ENCODE measurements around the gene ZNF768. TPM values are rescaled to one million over a fixed set of nuclear protein-coding genes. Genes with fewer than 3 reads are reported as not detected.

The ZNF768 gene
- total and polyA plus RNA-seq, 2 of the 13 experiments (the other 11 are each of a cell fraction or from before 2014, with no cell fraction given), result 26.7 to 34.4 TPM

DNA sequence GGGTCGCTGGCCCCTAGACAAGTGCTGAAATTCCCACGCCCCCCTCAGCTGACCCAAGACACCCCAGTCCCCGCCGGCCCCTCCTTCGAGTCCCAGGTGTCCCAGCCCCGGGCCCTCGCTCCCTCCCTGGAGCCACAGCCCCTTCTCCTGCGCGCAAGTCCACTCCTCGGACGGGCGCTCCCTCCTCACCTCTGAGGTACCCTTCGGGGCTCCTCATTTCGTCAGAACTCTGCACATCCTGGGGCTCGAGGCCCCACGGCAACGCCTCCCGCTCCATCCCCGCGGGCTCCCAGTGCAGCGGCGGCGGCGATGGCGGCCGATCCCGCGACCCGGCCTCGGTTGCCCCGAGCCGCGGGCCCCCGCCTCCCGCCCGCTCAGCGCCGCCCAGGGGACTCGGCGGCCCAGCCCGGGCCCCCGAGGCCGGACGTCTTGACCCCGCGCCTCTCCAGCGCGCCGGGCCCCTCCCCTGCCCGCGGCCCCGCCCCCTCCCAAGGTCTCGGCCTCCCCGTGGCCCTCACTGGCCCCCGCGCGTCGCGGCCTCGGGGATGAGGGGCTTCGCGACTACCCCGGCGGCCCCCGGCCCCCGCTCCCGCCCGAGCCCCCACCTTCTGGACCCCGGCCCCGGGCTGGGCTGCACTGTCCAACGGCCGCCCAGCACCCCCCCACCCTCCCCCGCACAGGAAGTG is at the start of gene ZNF768 (continued):
- TF ChIP-seq ZBTB20 (CRISPR knock-in tag; IDR thresholded peaks at IDR 0.05; ENCODE audit: borderline replicate concordance, low read depth), result no peak
- TF ChIP-seq HOXD1 (CRISPR knock-in tag; IDR thresholded peaks at IDR 0.05), result no peak
- no peak for TF ChIP-seq ZNF256 (CRISPR knock-in tag; conservative IDR thresholded peaks at IDR 0.05)
- no peak for TF ChIP-seq PRPF4 (IDR thresholded peaks at IDR 0.05; ENCODE audit: low read depth, low read length, poor library complexity, severe bottlenecking)
- TF ChIP-seq, protein P1, sequence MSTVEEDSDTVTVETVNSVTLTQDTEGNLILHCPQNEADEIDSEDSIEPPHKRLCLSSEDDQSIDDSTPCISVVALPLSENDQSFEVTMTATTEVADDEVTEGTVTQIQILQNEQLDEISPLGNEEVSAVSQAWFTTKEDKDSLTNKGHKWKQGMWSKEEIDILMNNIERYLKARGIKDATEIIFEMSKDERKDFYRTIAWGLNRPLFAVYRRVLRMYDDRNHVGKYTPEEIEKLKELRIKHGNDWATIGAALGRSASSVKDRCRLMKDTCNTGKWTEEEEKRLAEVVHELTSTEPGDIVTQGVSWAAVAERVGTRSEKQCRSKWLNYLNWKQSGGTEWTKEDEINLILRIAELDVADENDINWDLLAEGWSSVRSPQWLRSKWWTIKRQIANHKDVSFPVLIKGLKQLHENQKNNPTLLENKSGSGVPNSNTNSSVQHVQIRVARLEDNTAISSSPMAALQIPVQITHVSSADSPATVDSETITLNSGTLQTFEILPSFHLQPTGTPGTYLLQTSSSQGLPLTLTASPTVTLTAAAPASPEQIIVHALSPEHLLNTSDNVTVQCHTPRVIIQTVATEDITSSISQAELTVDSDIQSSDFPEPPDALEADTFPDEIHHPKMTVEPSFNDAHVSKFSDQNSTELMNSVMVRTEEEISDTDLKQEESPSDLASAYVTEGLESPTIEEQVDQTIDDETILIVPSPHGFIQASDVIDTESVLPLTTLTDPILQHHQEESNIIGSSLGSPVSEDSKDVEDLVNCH (CRISPR knock-in tag; IDR thresholded peaks at IDR 0.05), result no peak
- 0 out of 2 replicates have a peak, but pooled peaks have one; percentile 46 for TF ChIP-seq MEF2D (CRISPR knock-in tag; IDR thresholded peaks at IDR 0.05)
- TF ChIP-seq ZC3H4 (CRISPR knock-in tag; IDR thresholded peaks at IDR 0.05; ENCODE audit: borderline replicate concordance), result no peak
- TF ChIP-seq ZNF720 (CRISPR knock-in tag; IDR thresholded peaks at IDR 0.05), result no peak
- no peak for TF ChIP-seq JUND (CRISPR knock-in tag; IDR thresholded peaks at IDR 0.05)
- TF ChIP-seq, protein P2, sequence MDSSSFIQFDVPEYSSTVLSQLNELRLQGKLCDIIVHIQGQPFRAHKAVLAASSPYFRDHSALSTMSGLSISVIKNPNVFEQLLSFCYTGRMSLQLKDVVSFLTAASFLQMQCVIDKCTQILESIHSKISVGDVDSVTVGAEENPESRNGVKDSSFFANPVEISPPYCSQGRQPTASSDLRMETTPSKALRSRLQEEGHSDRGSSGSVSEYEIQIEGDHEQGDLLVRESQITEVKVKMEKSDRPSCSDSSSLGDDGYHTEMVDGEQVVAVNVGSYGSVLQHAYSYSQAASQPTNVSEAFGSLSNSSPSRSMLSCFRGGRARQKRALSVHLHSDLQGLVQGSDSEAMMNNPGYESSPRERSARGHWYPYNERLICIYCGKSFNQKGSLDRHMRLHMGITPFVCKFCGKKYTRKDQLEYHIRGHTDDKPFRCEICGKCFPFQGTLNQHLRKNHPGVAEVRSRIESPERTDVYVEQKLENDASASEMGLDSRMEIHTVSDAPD (CRISPR knock-in tag; IDR thresholded peaks at IDR 0.05), result no peak
- TF ChIP-seq ZNF136 (CRISPR knock-in tag; IDR thresholded peaks at IDR 0.05; ENCODE audit: low read depth), result no peak
- TF ChIP-seq HIVEP1 (CRISPR knock-in tag; IDR thresholded peaks at IDR 0.05), result 0 out of 2 replicates have a peak, but pooled peaks have one; percentile 31
- TF ChIP-seq SP140L (CRISPR knock-in tag; IDR thresholded peaks at IDR 0.05; ENCODE audit: borderline replicate concordance), result no peak
- no peak for TF ChIP-seq ZNF674 (CRISPR knock-in tag; IDR thresholded peaks at IDR 0.05; ENCODE audit: low read depth)
- no peak for TF ChIP-seq MTF1 (CRISPR knock-in tag; IDR thresholded peaks at IDR 0.05)
- TF ChIP-seq NCOA1 (CRISPR knock-in tag; IDR thresholded peaks at IDR 0.05), result no peak; the same call in 1 of the 2 replicates
- TF ChIP-seq POLR2G (IDR thresholded peaks at IDR 0.05; ENCODE audit: low read depth, low read length), result no peak
- TF ChIP-seq ASH2L (IDR thresholded peaks at IDR 0.05; ENCODE audit: insufficient read length, low read depth, low read length), result no peak
- no peak for TF ChIP-seq ZNF552 (CRISPR knock-in tag; IDR thresholded peaks at IDR 0.05; ENCODE audit: borderline replicate concordance)
- TF ChIP-seq, protein P3, sequence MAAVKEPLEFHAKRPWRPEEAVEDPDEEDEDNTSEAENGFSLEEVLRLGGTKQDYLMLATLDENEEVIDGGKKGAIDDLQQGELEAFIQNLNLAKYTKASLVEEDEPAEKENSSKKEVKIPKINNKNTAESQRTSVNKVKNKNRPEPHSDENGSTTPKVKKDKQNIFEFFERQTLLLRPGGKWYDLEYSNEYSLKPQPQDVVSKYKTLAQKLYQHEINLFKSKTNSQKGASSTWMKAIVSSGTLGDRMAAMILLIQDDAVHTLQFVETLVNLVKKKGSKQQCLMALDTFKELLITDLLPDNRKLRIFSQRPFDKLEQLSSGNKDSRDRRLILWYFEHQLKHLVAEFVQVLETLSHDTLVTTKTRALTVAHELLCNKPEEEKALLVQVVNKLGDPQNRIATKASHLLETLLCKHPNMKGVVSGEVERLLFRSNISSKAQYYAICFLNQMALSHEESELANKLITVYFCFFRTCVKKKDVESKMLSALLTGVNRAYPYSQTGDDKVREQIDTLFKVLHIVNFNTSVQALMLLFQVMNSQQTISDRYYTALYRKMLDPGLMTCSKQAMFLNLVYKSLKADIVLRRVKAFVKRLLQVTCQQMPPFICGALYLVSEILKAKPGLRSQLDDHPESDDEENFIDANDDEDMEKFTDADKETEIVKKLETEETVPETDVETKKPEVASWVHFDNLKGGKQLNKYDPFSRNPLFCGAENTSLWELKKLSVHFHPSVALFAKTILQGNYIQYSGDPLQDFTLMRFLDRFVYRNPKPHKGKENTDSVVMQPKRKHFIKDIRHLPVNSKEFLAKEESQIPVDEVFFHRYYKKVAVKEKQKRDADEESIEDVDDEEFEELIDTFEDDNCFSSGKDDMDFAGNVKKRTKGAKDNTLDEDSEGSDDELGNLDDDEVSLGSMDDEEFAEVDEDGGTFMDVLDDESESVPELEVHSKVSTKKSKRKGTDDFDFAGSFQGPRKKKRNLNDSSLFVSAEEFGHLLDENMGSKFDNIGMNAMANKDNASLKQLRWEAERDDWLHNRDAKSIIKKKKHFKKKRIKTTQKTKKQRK (IDR thresholded peaks at IDR 0.05; ENCODE audit: low read length), result no peak

Data from HepG2 (cell line).